Spleen (tissue), 11 donors: ENCODE measurements around the gene ATG101. TPM values are rescaled to one million over a fixed set of nuclear protein-coding genes. Genes with fewer than 3 reads are reported as not detected.

Experiments
- DNase-seq: peaks from one replicate; pipeline ENCODE4 v3.0.0-alpha.2; 2020
- H3K27ac ChIP-seq, 8 donors: fragments of 200-600 bp; sonication (generic) in 7 of 8; 1 replicate in 4 of 8; 2 replicates in 4 of 8; pipeline versions ENCODE4 v1.5.0 to v1.8.0; 2016 to 2021; ENCODE audit warnings: inconsistent platforms in 4 of 8, mild to moderate bottlenecking in 4 of 8, moderate library complexity in 1 of 8
- H3K27me3 ChIP-seq, 7 donors: fragments of 200-600 bp; sonication (generic) in 6 of 7; replicated peaks in 1 of 7; 1 replicate in 4 of 7; 2 replicates in 3 of 7; pipeline versions ENCODE4 v1.5.0 to v1.8.0; 2016 to 2021; ENCODE audit warnings: inconsistent platforms in 3 of 7, mild to moderate bottlenecking in 1 of 7
- H3K36me3 ChIP-seq, 6 donors: fragments of 200-600 bp; sonication (generic) in 5 of 6; 1 replicate in 4 of 6; 2 replicates in 2 of 6; pipeline versions ENCODE4 v1.5.0 to v1.8.0; 2016 to 2021; ENCODE audit warnings: inconsistent platforms in 2 of 6
- H3K4me1 ChIP-seq, 6 donors: fragments of 200-600 bp; sonication (generic) in 5 of 6; 1 replicate in 3 of 6; 2 replicates in 3 of 6; pipeline versions ENCODE4 v1.5.0 to v1.8.0; 2016 to 2021; ENCODE audit warnings: inconsistent platforms in 3 of 6
- H3K4me3 ChIP-seq, 8 donors: fragments of 200-600 bp; sonication (generic) in 7 of 8; 1 replicate in 4 of 8; 2 replicates in 4 of 8; pipeline versions ENCODE4 v1.5.0 to v1.8.0; 2016 to 2021; ENCODE audit warnings: inconsistent platforms in 4 of 8, mild to moderate bottlenecking in 4 of 8, moderate library complexity in 2 of 8
- H3K9me3 ChIP-seq, 8 donors: fragments of 200-600 bp; sonication (generic) in 7 of 8; 1 replicate in 4 of 8; 2 replicates in 4 of 8; pipeline versions ENCODE4 v1.5.0 to v1.8.0; 2016 to 2021; ENCODE audit warnings: inconsistent platforms in 4 of 8
- POLR2A ChIP-seq, 3 donors: fragments of 450-650 bp; IDR thresholded peaks; one replicate each; pipeline ENCODE4 v1.5.1; 2017; ENCODE audit warnings: antibody characterized with exemption in 3 of 3, mild to moderate bottlenecking in 1 of 3
- POLR2AphosphoS5 ChIP-seq, 3 donors: sonication (generic); formaldehyde crosslinking; IDR thresholded peaks; one replicate each; pipeline ENCODE4 v1.5.1; 2017; ENCODE audit warnings: antibody characterized with exemption in 3 of 3
- WGBS, 5 donors: extraction: QIAGEN DNeasy Blood & Tissue Kit in 3 of 5; methylation state at CpG; one replicate each; pipeline versions ENCODE4 v1.1.5 to v1.1.7; 2013 to 2018; 5-methylcytosine and 5-hydroxymethylcytosine counted together
- intact Hi-C: fragments of 100-400 bp; cut with DNase I; formaldehyde crosslinking; loops from one replicate; pipeline ENCODE4 v1.15.0; 2023; ENCODE audit warnings: low total_unique reads
- polyA plus RNA-seq, 3 donors: library from polyadenylated mRNA; stranded (reverse); fragments of 200-250 nt; gene quantifications; one replicate each; pipeline ENCODE4 v1.2.1, GENCODE V29; 2013
- total RNA-seq, 7 donors: library from RNA; depleted of rRNA in 3 of 7; stranded (reverse); fragments of >200 nt in 3 of 7; fragmentation: NEBNext Ultra II Directional in 4 of 7; extraction: Animal tissue kit (Norgen Biotek cat#: 25700) in 4 of 7; gene quantifications; one replicate each; pipeline versions ENCODE4 v1.1.0 to v1.2.1, GENCODE V29; 2016 to 2021
- TF ChIP-seq, protein P1 (sequence below), 11 experiments: fragments of 200-600 bp in 7 of 11; fragments of 450-650 bp in 4 of 11; sonication (generic) in 4 of 11; IDR thresholded peaks in 8 of 11; conservative IDR thresholded peaks in 3 of 11; 1 replicate in 7 of 11; 2 replicates in 4 of 11; pipeline versions ENCODE4 v1.4.0 to v1.8.0; 2016 to 2021; ENCODE audit warnings: antibody characterized with exemption in 11 of 11, inconsistent platforms in 4 of 11, mild to moderate bottlenecking in 1 of 11
- donor health status: healthy with polysubstance abuse.
- donor health status: DM: no; HTN: no; CAD: no; lungs with moderate emphysema.
- donor health status: DM: no; HTN: no; CAD: no.
- donor health status: Bipolar disorder and iron deficiency.
- donor health status: healthy.
- donor health status: DM: no; HTN: no; CAD: no.
- donor health status: DM: yes; HTN: yes; CAD: no.

The ATG101 gene
- total and polyA plus RNA-seq, 10 donors: 23.5 to 81.1 (median 33.5) TPM

DNA sequence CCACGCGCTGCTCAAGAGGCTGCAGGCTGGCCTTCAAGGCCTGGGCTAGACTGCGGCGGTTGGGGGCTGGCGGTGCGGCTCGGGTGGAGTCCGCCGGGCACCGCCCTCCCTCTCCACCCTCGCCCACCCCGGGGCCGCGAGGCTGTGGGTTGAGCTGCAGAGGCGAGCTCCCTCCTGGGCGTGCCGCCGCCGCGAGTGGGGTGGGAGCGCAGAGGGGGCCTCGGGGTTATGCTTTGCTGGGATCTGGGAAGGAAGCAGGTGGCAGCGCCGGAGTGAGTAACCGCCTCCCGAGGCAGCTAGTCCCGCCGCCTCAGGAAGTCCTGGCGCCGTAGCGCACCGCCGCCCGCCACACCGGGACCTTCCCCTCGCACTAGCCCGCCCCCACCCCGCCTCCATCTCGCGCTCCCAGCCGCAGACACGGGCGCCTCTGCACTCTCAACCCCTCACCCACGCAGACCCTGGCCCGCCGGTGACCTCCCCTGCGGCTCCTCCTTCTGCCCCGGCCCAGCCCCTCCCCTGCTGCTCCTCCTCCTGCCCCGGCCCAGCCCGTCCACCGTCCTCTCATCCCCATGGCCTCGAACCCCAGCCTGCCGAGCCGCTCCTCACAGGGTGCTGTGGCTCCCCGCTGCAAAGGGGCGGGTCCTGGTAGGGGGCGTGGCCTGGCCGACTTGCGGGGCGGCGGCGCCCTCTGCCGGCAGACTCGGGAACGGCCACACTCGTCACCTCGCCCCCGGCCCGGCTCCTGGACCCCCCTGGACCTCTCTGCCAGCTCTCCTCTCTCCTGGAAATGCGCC is 46.4 kb upstream of the ATG101 start:
- no peaks in the 10 kb centered on the region for H3K36me3 ChIP-seq
- peak overlapping the region; percentile 45 to 83 (median 56) for H3K4me3 ChIP-seq
- H3K27me3 ChIP-seq: peaks cover 0 to 8% (median 0%) of the 10 kb centered on the region in 7 donors
- peak; percentile 98 for DNase-seq
- H3K9me3 ChIP-seq: no peaks in the 10 kb centered on the region
- intact Hi-C loops: no loop called here
- peaks cover 29 to 78% (median 59%) of the 10 kb centered on the region in 6 donors for H3K4me1 ChIP-seq
- peak overlapping the region in 5 of 8 donors; percentile 17 to 90 (median 86) for H3K27ac ChIP-seq
- 0 to 1% (median 1%) methylated on average over 41 to 70 of the region's 70 CpGs for WGBS, 5 donors
- TF ChIP-seq, protein P1, sequence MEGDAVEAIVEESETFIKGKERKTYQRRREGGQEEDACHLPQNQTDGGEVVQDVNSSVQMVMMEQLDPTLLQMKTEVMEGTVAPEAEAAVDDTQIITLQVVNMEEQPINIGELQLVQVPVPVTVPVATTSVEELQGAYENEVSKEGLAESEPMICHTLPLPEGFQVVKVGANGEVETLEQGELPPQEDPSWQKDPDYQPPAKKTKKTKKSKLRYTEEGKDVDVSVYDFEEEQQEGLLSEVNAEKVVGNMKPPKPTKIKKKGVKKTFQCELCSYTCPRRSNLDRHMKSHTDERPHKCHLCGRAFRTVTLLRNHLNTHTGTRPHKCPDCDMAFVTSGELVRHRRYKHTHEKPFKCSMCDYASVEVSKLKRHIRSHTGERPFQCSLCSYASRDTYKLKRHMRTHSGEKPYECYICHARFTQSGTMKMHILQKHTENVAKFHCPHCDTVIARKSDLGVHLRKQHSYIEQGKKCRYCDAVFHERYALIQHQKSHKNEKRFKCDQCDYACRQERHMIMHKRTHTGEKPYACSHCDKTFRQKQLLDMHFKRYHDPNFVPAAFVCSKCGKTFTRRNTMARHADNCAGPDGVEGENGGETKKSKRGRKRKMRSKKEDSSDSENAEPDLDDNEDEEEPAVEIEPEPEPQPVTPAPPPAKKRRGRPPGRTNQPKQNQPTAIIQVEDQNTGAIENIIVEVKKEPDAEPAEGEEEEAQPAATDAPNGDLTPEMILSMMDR (IDR thresholded peaks at IDR 0.05 in 8 of 11, conservative IDR thresholded peaks at IDR 0.05 in 3 of 11): peak; percentile 85 to 98 (median 97)
- TF ChIP-seq POLR2A (IDR thresholded peaks at IDR 0.05) (peak in 1 of 3 donors; percentile 28), POLR2AphosphoS5 (IDR thresholded peaks at IDR 0.05) (peak; percentile 43 to 77 (median 61))

DNA sequence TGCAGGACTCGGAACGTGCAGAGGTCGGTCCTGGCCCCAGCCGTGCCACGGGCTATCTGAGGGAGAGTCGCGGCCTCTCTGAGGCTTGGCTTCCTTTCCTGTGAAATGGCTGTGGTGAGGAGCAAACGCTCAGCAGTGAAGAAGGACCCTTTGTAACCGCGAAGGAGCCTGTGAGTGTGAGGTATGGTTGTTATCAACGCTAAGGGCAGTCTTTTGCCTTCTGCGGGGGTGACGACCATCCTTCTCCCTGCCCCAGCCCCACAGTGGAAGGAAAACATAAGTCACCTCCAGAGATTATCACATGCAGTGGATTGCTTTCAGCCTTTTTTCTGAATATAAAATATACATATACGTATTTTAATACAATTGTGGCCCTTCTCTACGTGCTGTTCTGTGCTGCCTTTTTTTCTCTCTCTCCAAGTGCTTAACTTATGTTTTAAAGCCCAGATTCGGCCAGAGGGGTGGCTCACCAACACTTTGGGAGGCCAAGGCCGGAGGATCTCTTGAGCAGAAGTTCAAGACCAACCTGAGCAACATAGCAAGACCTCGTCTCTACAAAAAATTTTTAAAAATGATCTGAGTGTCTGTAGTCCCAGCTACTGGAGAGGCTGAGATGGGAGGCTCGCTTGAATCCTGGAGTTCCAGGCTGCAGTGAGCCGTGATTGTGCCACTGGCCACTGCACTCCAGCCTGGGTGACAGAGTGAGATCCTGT is 45.6 kb upstream of the ATG101 start:
- Histone ChIP-seq H3K27me3 (peaks cover 0 to 8% (median 0%) of the 10 kb centered on the region in 7 donors), H3K4me1 (peaks cover 29 to 78% (median 59%) of the 10 kb centered on the region in 6 donors), H3K36me3 (no peaks in the 10 kb centered on the region), H3K4me3 (peak overlapping the region; percentile 45 to 83 (median 56)), H3K9me3 (no peaks in the 10 kb centered on the region), H3K27ac (peak overlapping the region in 5 of 8 donors; percentile 80 to 90 (median 86))
- DNase-seq: no peak
- intact Hi-C loops: no loop called here
- WGBS, 5 donors: 22 to 27% (median 24%) methylated on average over 17 to 20 of the region's 20 CpGs
- TF ChIP-seq POLR2A (IDR thresholded peaks at IDR 0.05) (no peak), POLR2AphosphoS5 (IDR thresholded peaks at IDR 0.05) (no peak)
- TF ChIP-seq, protein P1 (IDR thresholded peaks at IDR 0.05 in 8 of 11, conservative IDR thresholded peaks at IDR 0.05 in 3 of 11): peak in 7 of 11 experiments; percentile 24 to 74 (median 59)

DNA sequence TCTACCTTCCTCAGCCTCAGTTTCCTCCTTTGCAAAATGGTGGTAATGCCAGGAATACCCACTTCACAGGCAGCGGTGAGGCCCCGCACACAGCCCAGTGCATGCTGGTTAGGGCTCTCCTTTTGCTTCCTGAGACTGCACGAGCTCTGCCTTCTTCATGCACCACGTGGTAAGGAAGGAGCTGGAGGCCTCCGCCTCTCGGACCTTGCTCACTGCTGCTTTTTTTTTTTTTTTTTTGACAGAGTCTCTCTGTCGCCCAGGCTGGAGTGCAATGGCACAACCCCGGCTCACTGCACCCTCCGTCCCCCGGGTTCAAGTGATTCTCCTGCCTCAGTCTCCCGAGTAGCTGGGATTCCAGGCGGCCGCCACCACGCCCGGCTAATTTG is 44.9 kb upstream of the ATG101 start:
- peaks cover 29 to 76% (median 59%) of the 10 kb centered on the region in 6 donors for H3K4me1 ChIP-seq
- H3K27ac ChIP-seq: peak overlapping the region; percentile 78 to 90 (median 81)
- no peak for DNase-seq
- H3K36me3 ChIP-seq: no peaks in the 10 kb centered on the region
- H3K27me3 ChIP-seq: peaks cover 0 to 8% (median 0%) of the 10 kb centered on the region in 7 donors
- H3K4me3 ChIP-seq: peak overlapping the region in 6 of 8 donors; percentile 15 to 83 (median 26)
- no peak for TF ChIP-seq POLR2AphosphoS5 (IDR thresholded peaks at IDR 0.05)
- TF ChIP-seq, protein P1 (IDR thresholded peaks at IDR 0.05 in 8 of 11, conservative IDR thresholded peaks at IDR 0.05 in 3 of 11): no peak
- no peak for TF ChIP-seq POLR2A (IDR thresholded peaks at IDR 0.05)
- WGBS, 5 donors: 38 to 57% (median 45%) methylated on average over 15 of the region's 15 CpGs
- no peaks in the 10 kb centered on the region for H3K9me3 ChIP-seq
- intact Hi-C loops: no loop called here
